Heart left ventricle (tissue), 16 donors: ENCODE measurements around the gene SPTBN2. TPM values are rescaled to one million over a fixed set of nuclear protein-coding genes. Genes with fewer than 3 reads are reported as not detected.

ENCODE experiments used
- ATAC-seq, 4 donors: fragments of 200-7000 bp; cut with Tn5 transposase; one replicate each; pipeline ENCODE4 v1.9.1; 2020 to 2022; ENCODE audit warnings: moderate library complexity in 4 of 4, mild to moderate bottlenecking in 3 of 4, moderate number of reproducible peaks in 1 of 4
- DNase-seq, 5 donors: peaks; one replicate each; pipeline ENCODE4 v3.0.0-alpha.2; 2020
- H3K27ac ChIP-seq, 12 donors: fragments of 200-600 bp; sonication (generic) in 4 of 12; one replicate each; pipeline versions ENCODE4 v1.5.0 to v1.8.0; 2016 to 2022; ENCODE audit warnings: mild to moderate bottlenecking in 2 of 12
- H3K27me3 ChIP-seq, 9 donors: fragments of 200-600 bp; sonication (generic) in 2 of 9; one replicate each; pipeline versions ENCODE4 v1.5.1 to v1.8.0; 2016 to 2022; ENCODE audit warnings: mild to moderate bottlenecking in 3 of 9
- H3K36me3 ChIP-seq, 9 donors: fragments of 200-600 bp; sonication (generic) in 2 of 9; one replicate each; pipeline versions ENCODE4 v1.5.0 to v1.8.0; 2018 to 2022; ENCODE audit warnings: mild to moderate bottlenecking in 2 of 9
- H3K4me1 ChIP-seq, 12 donors: fragments of 200-600 bp; sonication (generic) in 4 of 12; one replicate each; pipeline versions ENCODE4 v1.5.0 to v1.8.0; 2016 to 2022; ENCODE audit warnings: mild to moderate bottlenecking in 3 of 12
- H3K4me3 ChIP-seq, 12 donors: fragments of 200-600 bp; sonication (generic) in 4 of 12; one replicate each; pipeline versions ENCODE4 v1.5.0 to v1.8.0; 2017 to 2022; ENCODE audit warnings: mild to moderate bottlenecking in 9 of 12, moderate library complexity in 4 of 12
- H3K9me3 ChIP-seq, 12 donors: fragments of 200-600 bp; sonication (generic) in 4 of 12; one replicate each; pipeline versions ENCODE4 v1.5.0 to v1.8.0; 2016 to 2022; ENCODE audit warnings: mild to moderate bottlenecking in 1 of 12
- CTCF ChIP-seq, 12 donors: fragments of 200-600 bp; sonication (generic) in 4 of 12; IDR thresholded peaks; one replicate each; pipeline versions ENCODE4 v1.5.0 to v1.8.0; 2018 to 2022; ENCODE audit warnings: antibody characterized with exemption in 12 of 12, mild to moderate bottlenecking in 5 of 12
- POLR2A ChIP-seq, 2 donors: fragments of 450-650 bp; IDR thresholded peaks; one replicate each; pipeline ENCODE4 v1.6.1; 2017; ENCODE audit warnings: antibody characterized with exemption in 2 of 2, mild to moderate bottlenecking in 2 of 2, moderate library complexity in 2 of 2
- WGBS, 4 donors: extraction: QIAGEN DNeasy Blood & Tissue Kit in 2 of 4; methylation state at CpG; one replicate each; pipeline versions ENCODE4 v1.1.5 to v1.1.7; 2013 to 2018; 5-methylcytosine and 5-hydroxymethylcytosine counted together
- intact Hi-C, 10 donors: fragments of 100-400 bp; cut with DNase I; formaldehyde crosslinking; loops; one replicate each; pipeline versions ENCODE4 v1.11.1 to v1.14.2; 2022
- polyA plus RNA-seq, 2 donors: library from polyadenylated mRNA; stranded (reverse); fragments of 200-250 nt; gene quantifications; one replicate each; pipeline ENCODE4 v1.2.3, GENCODE V29; 2013
- total RNA-seq, 9 donors: library from RNA; depleted of rRNA in 2 of 9; stranded (reverse); fragments of >200 nt in 2 of 9; fragmentation: NEBNext Ultra II Directional in 3 of 9; extraction: Animal tissue kit (Norgen Biotek cat#: 25700) in 3 of 9; gene quantifications; one replicate each; pipeline versions ENCODE4 v1.1.0 to v1.2.4, GENCODE V29; 2016 to 2023
- donor health status: ischemic (EF 13 %, LVEDD 7.1; RV severe dilation, severe dysfunction).
- donor health status: healthy with polysubstance abuse.
- donor health status: DM: no; HTN: yes; CAD: no.
- donor health status: DM: no; HTN: no; CAD: no.
- donor health status: ischemic (EF 25% LVEDD 6.9; RV normal size, moderate dysfunction).
- donor health status: ischemic (EF 25% LVEDD 5.7; RV mildly dilated, moderate dysfunction).
- donor health status: healthy.
- donor health status: DM: yes; HTN: yes; CAD: no.
- donor health status: ischemic (EF 35%, LVEDD 5.7; RV mildly dilated, moderate dysfunction).
- donor health status: nonischemic (EF 11% LVEDD 7.7; RV severe dilation, severe dysfunction).
- donor health status: DM: yes; HTN: yes; CAD: no.
- donor health status: PGD.
- donor health status: ischemic (EF 29% LVEDD 5.4; RV normal size, mild dysfunction).
- donor health status: nonischemic (EF 23%, LVEDD 6.1; RV moderate dilation, normal function).

SPTBN2 gene
- total and polyA plus RNA-seq, 11 donors = 0.30 to 3.1 (median 0.88) TPM

GRCh38 chr11:66701432-66702240 lies 27.4 kb downstream of the SPTBN2 start:
- no peak for DNase-seq
- Histone ChIP-seq H3K36me3 (no peaks in the 10 kb centered on the region), H3K27ac (no peak overlapping the region), H3K4me1 (no peaks in the 10 kb centered on the region), H3K27me3 (no peaks in the 10 kb centered on the region), H3K9me3 (peaks cover 0 to 12% (median 2%) of the 10 kb centered on the region in 12 donors), H3K4me3 (no peak overlapping the region)
- ATAC-seq = no peak
- 78 to 86% (median 80%) methylated on average over 10 of the region's 10 CpGs for WGBS, 4 donors
- intact Hi-C loops = no loop called here
- TF ChIP-seq CTCF (IDR thresholded peaks at IDR 0.05) (no peak), POLR2A (IDR thresholded peaks at IDR 0.05) (no peak)

- no peak overlapping the region for H3K27ac ChIP-seq
- no peaks in the 10 kb centered on the region for H3K36me3 ChIP-seq
- no peaks in the 10 kb centered on the region for H3K4me1 ChIP-seq
- H3K4me3 ChIP-seq = no peak overlapping the region
- 89 to 97% (median 97%) methylated on average over 15 to 27 of the region's 27 CpGs for WGBS, 4 donors
- TF ChIP-seq CTCF (IDR thresholded peaks at IDR 0.05) (no peak), POLR2A (IDR thresholded peaks at IDR 0.05) (no peak)
- ATAC-seq (no peak), DNase-seq (no peak)
- intact Hi-C loops = no loop called here
- no peaks in the 10 kb centered on the region for H3K27me3 ChIP-seq
- H3K9me3 ChIP-seq = peaks cover 0 to 12% (median 2%) of the 10 kb centered on the region in 12 donors
These were observed 28.3 kb downstream of the SPTBN2 start for GRCh38 chr11:66700742-66701141.

GRCh38 chr11:66700337-66700736 lies 28.7 kb downstream of the SPTBN2 start:
- no peak for ATAC-seq
- H3K4me1 ChIP-seq = no peaks in the 10 kb centered on the region
- no peak overlapping the region for H3K27ac ChIP-seq
- no peaks in the 10 kb centered on the region for H3K27me3 ChIP-seq
- no peak for DNase-seq
- peaks cover 0 to 12% (median 2%) of the 10 kb centered on the region in 12 donors for H3K9me3 ChIP-seq
- no peak overlapping the region for H3K4me3 ChIP-seq
- intact Hi-C loops = no loop called here
- TF ChIP-seq POLR2A (IDR thresholded peaks at IDR 0.05) = no peak
- TF ChIP-seq CTCF (IDR thresholded peaks at IDR 0.05) = no peak
- no peaks in the 10 kb centered on the region for H3K36me3 ChIP-seq
- 95 to 97% (median 96%) methylated on average over 12 to 15 of the region's 15 CpGs for WGBS, 4 donors

GRCh38 chr11:66698491-66698890 lies 30.5 kb downstream of the SPTBN2 start:
- peaks cover 0 to 7% (median 0%) of the 10 kb centered on the region in 12 donors for H3K4me1 ChIP-seq
- no peaks in the 10 kb centered on the region for H3K36me3 ChIP-seq
- no peak for TF ChIP-seq CTCF (IDR thresholded peaks at IDR 0.05)
- no peak overlapping the region for H3K27ac ChIP-seq
- no peak overlapping the region for H3K4me3 ChIP-seq
- intact Hi-C loops = loop anchor here in 1 of 10 donors (5.0 kb wide), 1 partner anchor 184 kb away; no protein-coding TSS in a partner anchor
- DNase-seq (peak in 1 of 5 donors; percentile 24), ATAC-seq (no peak)
- 72 to 80% (median 77%) methylated on average over 7 to 9 of the region's 9 CpGs for WGBS, 4 donors
- peaks cover 0 to 12% (median 2%) of the 10 kb centered on the region in 12 donors for H3K9me3 ChIP-seq
- H3K27me3 ChIP-seq = no peaks in the 10 kb centered on the region
